ENCODE results near the gene OBSCN.

The OBSCN gene

DNA sequence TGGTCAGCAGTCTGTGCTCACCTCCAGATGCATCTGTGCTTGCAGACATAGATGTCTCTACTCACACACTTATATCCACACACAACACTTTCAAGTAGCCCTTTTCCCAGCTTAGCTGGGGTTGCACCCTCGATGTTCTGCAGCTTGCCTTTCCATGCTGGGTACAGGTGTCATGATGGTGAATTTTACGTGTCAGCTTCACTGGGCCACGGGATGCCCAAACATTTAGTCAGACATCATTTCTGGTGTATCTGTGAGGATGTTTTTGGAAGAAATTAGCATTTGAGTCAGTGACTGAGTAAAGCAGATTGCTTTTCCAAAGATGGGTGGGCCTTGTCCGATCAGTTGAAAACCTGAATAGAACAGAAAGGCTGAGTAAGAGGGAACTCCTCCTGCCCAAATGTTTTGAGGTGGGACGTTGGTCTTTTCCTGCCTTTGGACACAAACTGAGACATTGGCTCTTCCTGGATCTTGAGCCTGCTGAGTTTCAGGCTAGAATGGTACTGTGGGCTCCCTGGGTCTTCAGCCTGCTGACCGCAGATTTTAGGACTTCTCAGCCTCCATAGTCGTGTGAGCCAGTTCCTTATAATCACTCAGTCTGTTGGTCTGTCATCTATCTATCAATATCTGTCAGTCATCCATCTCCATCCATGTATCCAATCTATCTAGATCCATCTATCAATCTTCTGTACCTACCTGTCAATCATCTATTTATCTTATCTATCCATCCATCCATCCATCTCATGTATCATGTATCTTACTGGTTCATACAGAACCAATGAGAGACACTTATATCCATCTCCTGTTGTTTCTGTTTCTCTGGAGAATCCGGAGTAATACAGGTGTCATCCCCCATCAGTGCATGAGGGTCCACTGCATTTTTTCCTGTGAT is 12.7 kb upstream of the OBSCN start:
- peaks cover 10% of the 10 kb centered on the region for H3K9me3 Mint-ChIP-seq
- H3K27ac Mint-ChIP-seq: no peak overlapping the region
- no peak overlapping the region for H3K4me3 Mint-ChIP-seq
- no peaks in the 10 kb centered on the region for H3K4me1 Mint-ChIP-seq
- no peaks in the 10 kb centered on the region for H3K27me3 Mint-ChIP-seq
- no peak for ATAC-seq
- peaks cover 48% of the 10 kb centered on the region for H3K36me3 Mint-ChIP-seq

DNA sequence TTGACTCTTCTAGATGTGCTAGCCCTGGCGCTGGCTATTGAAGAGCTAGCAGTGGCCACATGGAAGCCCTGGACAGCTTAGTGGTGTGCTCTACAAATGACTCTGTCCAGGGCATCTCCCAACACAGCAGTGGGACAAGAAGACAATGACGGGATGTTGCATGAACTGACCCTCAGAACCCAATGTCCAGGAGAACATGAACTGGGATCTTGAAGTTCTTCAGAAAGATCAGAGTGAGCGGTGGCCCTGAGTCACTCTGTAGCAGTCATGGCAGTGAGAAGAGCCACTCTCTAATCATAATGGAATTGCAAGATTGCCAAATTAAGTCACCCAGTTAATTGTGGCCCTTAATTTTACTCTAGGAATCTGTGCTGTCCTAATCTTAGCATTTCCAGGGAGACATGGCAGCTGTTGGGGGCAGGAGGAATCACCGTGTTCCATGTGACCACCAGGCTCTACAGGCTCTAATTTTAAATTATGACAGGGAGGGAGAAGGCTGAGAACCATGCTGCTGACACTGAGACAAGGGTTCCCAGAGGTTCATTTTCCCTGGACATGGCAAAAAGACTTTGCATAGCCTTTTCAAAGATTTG is 10.2 kb upstream of the OBSCN start:
- no peaks in the 10 kb centered on the region for H3K27me3 Mint-ChIP-seq
- no peaks in the 10 kb centered on the region for H3K4me1 Mint-ChIP-seq
- H3K36me3 Mint-ChIP-seq: peaks cover 65% of the 10 kb centered on the region
- peaks cover 10% of the 10 kb centered on the region for H3K9me3 Mint-ChIP-seq
- ATAC-seq: no peak
- H3K4me3 Mint-ChIP-seq: no peak overlapping the region
- H3K27ac Mint-ChIP-seq: no peak overlapping the region

DNA sequence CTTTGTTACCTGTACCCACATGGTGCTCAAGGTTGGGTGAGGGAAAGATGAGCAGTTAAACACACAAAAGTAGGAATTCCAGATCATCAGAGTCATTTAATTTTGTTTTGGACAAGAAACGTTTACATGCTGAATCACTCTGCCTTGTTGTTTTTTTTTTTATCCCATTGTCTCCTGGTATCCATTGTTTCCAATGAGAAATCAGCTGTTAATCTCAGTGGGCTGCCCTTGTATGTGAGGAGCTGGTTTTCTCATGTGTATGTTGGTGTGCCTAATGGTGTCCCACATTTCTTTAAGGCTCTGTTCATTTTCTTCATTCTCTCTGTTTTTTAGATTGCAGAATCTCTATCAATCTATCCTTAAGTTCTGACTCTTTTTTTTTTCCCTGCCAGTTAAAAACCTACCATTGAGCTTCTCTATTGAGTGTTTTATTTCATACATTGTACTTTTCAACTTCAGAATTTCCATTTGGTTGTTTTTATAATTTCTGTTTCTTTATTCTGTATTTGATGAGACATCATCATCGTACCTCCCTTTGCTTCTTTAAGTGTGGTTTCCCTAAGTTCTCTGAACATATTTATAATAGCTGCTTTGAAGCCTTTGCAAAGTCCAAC is 8.8 kb upstream of the OBSCN start:
- no peak overlapping the region for H3K27ac Mint-ChIP-seq
- no peaks in the 10 kb centered on the region for H3K4me1 Mint-ChIP-seq

DNA sequence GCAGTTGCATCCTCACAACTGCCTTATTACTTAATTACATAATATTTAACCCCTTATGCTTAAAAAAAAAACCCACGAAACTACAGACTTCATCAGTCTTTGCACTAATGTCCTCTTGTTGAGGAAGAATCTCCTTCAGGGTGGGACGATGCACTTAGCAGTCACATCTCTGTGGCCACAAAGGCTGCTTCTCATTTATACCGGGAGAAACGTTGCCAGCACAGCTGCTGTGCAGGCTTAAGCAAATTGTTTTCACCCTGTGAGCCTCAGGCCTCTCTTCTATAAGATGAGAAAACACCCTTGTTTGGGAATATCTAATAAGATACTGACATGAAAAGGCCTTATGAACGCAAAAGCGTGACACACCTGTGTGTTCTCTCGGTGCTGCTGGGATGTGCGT is 2.9 kb upstream of the OBSCN start:
- Mint-ChIP-seq H3K9me3 (no peaks in the 10 kb centered on the region), H3K4me3 (no peak overlapping the region), H3K4me1 (no peaks in the 10 kb centered on the region), H3K27me3 (peaks cover 12% of the 10 kb centered on the region), H3K27ac (no peak overlapping the region), H3K36me3 (peaks cover 19% of the 10 kb centered on the region)
- no peak for ATAC-seq

More for the DNA sequence above, 8.8 kb upstream of the OBSCN start:
- Mint-ChIP-seq H3K4me3 (no peak overlapping the region), H3K36me3 (peaks cover 65% of the 10 kb centered on the region), H3K27me3 (no peaks in the 10 kb centered on the region), H3K9me3 (peaks cover 10% of the 10 kb centered on the region)
- ATAC-seq: no peak

DNA sequence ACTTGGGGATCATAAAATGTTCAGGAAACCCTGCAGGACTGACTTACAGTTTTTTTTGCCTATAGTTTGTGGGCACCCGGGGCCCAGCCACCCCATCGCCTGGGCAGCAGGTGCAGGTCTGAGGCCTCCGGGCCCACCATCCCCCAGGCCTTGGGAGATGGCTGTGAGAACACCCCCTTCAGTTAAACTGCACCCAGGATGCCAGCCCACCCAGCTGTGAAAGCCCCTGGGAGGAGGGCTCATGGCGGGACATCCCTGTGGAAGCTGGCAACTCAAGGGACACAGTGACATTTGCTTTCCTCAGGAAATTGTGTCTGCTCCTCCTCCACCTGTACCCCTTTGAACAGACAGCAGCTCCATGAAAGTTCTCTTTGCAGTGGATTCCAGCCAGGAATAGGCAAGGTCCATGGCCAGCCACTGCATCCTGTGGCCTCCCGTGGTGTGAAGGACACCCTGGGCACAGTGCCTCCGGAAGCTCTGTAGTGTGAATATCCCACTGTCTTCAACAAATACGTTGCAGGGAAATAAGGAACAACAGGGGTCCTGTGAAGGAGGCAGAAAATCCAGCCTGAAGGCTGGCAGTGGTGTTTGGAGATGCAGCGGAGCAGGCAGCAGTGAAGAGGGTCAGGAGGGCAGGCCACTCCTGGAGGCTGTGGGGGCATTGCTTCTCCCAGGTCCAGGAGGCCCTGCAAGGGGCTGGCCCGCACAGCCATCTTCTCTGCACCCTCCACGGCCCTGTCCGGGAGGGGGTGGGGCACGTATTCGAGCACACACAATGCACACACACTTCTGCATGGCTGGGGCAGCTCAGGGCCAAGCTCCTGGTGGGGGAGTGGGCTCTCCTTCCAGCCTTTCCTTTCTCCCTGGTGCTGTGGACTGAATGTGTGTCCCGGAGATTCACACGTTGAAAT is 2.1 kb upstream of the OBSCN start:
- Mint-ChIP-seq H3K36me3 (peaks cover 11% of the 10 kb centered on the region), H3K9me3 (no peaks in the 10 kb centered on the region), H3K27ac (no peak overlapping the region), H3K27me3 (peaks cover 16% of the 10 kb centered on the region), H3K4me1 (peaks cover under 1% of the 10 kb centered on the region), H3K4me3 (no peak overlapping the region)
- no peak for ATAC-seq

DNA sequence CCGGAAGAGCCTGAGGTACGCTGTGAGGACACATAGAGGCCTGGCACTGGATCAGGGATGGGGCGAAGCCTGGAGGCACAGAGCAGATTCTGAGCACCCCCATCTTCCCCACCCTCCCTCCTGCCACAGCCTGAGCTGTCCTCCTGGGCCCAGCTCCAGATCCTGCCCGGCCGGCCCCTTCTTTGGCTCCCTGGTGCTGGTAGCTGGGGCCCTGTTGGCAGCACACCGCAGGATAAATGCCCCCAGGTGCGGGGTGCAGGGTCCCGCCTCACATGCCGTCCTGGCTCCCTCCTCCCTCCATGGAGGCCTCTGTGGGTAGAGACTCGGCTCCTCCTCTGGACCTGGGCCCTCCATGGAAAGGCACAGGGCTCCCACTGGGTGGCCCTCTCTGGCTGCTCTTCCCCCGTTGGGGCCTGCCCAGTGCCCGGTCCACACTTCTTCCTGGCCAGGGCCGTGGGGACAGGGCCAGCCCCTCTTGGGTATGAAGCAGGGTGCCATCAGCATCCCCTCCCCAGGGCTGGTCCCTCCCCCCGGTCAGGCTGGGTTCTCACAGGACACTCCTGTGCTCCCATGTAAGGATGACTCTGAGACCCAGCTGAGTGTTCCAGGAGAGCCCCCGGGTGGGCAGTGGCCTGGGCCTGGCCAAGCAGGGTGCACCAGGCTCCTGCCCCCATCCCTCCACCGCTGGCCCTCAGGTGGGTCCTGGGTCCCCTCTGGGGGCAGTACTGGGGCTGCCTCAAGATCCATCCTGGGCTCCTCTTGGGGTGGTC is 1.1 kb upstream of the OBSCN start:
- H3K27ac Mint-ChIP-seq: no peak overlapping the region
- no peak overlapping the region for H3K4me3 Mint-ChIP-seq
- peaks cover under 1% of the 10 kb centered on the region for H3K36me3 Mint-ChIP-seq
- H3K4me1 Mint-ChIP-seq: peaks cover 6% of the 10 kb centered on the region
- peaks cover 16% of the 10 kb centered on the region for H3K27me3 Mint-ChIP-seq
- H3K9me3 Mint-ChIP-seq: no peaks in the 10 kb centered on the region
- peak; percentile 18 for ATAC-seq

DNA sequence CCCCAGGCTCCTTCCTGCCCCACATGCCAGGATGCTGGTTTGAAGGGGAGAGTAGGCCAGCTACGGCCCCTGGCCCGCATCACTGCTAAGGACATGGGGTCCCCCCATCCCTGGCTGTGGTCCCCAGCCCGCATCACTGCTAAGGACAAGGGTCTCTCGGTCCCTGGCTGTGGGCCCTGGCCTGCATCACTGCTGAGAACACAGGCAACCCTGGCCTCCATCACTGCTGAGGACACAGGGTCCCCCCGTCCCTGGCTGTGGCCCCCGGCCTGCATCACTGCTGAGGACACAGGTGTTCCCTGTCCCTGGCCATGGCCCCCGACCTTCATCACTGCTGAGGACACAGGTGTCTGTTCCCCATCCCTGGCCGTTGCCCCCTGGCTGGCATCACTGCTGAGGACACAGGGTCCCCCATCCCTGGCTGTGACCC is 448 bp upstream of the OBSCN start:
- Mint-ChIP-seq H3K4me1 (peaks cover 6% of the 10 kb centered on the region), H3K4me3 (no peak overlapping the region), H3K27me3 (peaks cover 16% of the 10 kb centered on the region), H3K9me3 (no peaks in the 10 kb centered on the region), H3K36me3 (no peaks in the 10 kb centered on the region), H3K27ac (no peak overlapping the region)
- ATAC-seq: no peak

DNA sequence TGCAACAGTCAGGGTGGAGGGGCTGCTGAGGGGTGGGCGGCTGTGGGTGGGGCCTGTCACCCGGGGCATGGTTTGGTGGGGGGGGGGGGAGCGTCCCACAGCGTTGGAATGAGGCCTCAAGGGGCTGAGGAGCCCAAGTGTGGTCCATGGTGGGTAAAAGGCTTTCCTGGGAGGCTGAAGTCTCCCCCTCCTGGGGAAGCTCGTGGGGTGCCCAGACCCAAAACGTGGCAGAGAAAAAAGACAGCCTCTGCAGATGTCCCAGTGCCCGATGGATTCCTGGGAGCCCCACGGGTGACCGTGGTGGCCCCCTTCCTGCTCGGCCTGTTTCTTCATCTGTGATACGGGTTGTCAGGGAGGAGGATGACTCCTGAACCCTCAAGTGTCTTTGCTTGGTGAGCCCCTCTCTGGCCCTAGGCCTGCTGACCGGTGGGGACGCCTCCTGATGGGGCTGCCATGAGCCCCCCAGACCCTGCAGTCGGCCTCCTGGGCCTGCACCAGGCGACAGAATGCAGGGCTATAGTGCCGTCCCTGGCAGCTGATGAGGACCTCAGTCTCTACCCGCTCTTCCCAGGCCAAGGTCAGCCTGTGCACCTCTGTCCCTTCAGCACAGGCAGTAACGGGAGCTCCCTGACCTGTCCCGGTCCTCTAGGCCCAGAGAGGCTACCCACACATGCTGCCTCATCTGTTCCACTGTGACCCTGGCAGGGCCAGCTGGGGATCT is 1.1 kb downstream of the OBSCN start:
- no peak for ATAC-seq
- H3K4me1 Mint-ChIP-seq: peaks cover 12% of the 10 kb centered on the region
- H3K27ac Mint-ChIP-seq: no peak overlapping the region
- H3K36me3 Mint-ChIP-seq: no peaks in the 10 kb centered on the region
- no peaks in the 10 kb centered on the region for H3K9me3 Mint-ChIP-seq
- H3K27me3 Mint-ChIP-seq: peaks cover 16% of the 10 kb centered on the region
- H3K4me3 Mint-ChIP-seq: no peak overlapping the region

DNA sequence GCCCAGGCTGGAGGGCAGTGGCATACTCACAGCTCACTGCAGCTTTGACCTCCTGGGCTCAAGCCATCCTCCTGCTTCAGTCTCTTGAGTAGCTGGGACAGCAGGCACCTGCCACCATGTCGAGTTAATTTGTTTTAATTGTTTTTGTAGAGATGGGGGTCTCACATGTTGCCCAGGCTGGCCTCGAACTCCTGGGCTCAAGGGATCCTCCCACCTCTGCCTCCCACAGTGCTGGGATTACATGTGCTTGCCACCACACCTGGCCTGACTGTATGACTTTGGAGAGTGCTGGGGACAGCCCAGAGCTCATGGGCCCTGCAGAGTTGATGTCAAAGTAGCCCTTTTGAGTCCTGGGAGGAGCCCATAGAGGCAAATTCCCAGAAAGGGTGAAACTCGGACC is 1.8 kb downstream of the OBSCN start:
- ATAC-seq: no peak
- Mint-ChIP-seq H3K27ac (no peak overlapping the region), H3K9me3 (no peaks in the 10 kb centered on the region), H3K4me3 (no peak overlapping the region), H3K27me3 (peaks cover 16% of the 10 kb centered on the region), H3K36me3 (no peaks in the 10 kb centered on the region), H3K4me1 (peaks cover 12% of the 10 kb centered on the region)

DNA sequence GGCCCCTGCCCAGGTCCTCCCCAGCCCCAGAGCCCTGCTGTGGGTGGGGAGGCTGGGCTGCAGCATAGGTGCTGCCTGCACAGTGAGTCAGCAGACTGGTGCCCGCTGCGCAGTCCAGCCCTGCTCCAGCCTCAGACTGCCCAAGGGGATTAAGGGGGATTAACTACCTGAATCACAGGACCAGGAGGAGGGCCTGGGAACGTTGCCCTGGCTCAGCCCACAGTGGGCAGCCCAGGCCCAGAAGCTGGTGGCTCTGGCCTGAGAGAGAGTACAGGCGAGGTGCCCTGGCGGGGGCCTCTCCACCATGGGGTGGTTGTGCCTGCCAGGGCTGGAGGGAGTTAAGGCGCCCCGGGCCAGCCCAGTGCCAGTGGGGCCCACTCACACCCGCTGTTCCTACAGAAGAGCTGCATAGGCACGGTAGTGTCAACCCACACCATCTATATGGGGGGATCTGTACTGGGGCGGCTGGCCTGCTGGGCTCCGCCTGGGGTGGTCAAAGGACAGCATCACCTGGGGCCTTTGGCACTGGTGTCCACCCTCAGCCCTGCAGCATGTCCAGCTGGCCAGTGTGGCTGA is 2.3 kb downstream of the OBSCN start:
- H3K36me3 Mint-ChIP-seq: no peaks in the 10 kb centered on the region
- no peak for ATAC-seq
- H3K9me3 Mint-ChIP-seq: no peaks in the 10 kb centered on the region
- no peak overlapping the region for H3K27ac Mint-ChIP-seq
- H3K4me3 Mint-ChIP-seq: no peak overlapping the region
- peaks cover 16% of the 10 kb centered on the region for H3K27me3 Mint-ChIP-seq
- peaks cover 12% of the 10 kb centered on the region for H3K4me1 Mint-ChIP-seq

DNA sequence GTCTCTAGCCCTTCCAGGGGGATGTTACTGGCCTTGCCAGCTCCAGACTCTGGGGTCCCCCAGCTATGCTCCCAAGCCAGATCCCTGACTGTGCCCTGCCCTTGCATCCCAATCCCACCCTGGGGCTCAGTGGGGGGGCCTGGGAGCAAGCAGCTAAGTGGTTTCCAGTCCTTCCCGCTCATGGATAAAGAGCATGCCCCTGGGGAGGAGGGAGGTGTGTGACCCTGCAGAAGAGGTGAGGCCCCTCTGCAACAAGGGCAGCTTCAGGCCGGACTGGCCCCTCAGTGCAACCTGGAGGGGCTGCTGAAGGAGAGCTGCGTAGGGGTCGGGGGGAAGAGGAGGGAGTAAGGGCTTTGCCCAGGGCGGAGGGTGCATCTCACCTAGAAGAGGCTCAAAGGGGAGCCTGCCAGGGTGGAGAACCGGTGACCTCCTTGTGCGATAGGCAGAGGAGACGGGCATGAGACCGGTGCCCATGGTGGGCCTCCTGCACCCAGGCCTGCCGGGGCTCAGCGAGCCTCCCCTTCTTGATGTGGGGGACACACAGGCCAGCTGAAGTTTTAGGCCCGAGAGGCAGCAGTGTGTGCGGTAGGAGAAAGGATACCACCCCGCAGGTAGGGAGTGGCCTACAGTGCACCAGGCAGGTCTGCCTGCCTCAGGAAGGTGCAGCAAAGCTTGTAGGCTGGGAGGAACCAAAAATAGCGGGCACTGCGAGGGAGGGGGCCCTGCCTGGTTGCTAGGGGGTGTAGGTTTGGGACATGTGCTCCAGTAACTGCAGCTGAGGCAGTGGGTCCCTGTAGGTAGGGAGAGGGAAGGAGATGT is 3.1 kb downstream of the OBSCN start:
- Mint-ChIP-seq H3K4me3 (no peak overlapping the region), H3K27me3 (peaks cover 16% of the 10 kb centered on the region)

DNA sequence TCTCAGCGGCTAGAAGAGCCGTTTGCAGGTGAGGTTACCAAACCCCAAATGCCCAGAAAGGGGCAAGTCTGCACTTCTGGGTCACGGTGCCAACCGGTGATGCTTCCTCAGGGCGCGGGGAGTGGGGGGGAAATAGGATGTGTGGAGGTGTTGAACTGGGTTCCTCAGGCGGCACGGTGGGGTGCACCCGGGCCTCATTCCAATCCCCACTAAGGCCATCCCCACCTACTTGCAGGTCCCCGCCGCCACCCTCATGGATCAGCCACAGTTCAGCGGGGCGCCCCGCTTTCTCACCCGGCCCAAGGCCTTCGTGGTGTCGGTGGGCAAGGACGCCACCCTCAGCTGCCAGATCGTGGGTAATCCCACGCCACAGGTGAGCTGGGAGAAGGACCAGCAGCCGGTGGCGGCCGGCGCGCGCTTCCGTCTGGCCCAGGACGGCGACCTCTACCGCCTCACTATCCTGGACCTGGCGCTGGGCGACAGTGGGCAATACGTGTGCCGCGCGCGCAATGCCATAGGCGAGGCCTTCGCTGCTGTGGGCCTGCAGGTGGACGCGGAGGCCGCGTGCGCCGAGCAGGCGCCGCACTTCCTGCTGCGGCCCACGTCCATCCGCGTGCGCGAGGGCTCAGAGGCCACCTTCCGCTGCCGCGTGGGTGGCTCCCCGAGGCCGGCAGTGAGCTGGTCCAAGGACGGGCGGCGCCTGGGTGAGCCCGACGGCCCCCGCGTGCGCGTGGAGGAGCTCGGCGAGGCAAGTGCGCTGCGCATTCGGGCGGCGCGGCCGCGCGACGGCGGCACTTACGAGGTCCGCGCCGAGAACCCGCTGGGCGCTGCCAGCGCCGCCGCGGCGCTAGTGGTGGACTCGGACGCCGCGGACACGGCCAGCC is 3.9 kb downstream of the OBSCN start:
- Mint-ChIP-seq H3K4me3 (no peak overlapping the region), H3K4me1 (peaks cover 12% of the 10 kb centered on the region), H3K36me3 (no peaks in the 10 kb centered on the region), H3K27ac (no peak overlapping the region), H3K9me3 (no peaks in the 10 kb centered on the region), H3K27me3 (peaks cover 16% of the 10 kb centered on the region)
- no peak for ATAC-seq

More for the DNA sequence above, 3.1 kb downstream of the OBSCN start:
- Mint-ChIP-seq H3K4me1 (peaks cover 12% of the 10 kb centered on the region), H3K9me3 (no peaks in the 10 kb centered on the region), H3K36me3 (no peaks in the 10 kb centered on the region), H3K27ac (no peak overlapping the region)
- no peak for ATAC-seq

All from stimulated activated memory B cell treated with anti-CD40 and anti-IgM and Interleukin-4, amounts not matched to agents 10 μg/mL and 1 μg/mL and 100 μg/mL, for 72 hours (primary cell).